NCI-H526 treated with DMSO at 0.1 percent for 48 hours (cell line): ENCODE measurements around the gene PRRT3.
"Not testable (repeated sequence)": the region's sequence is repeated elsewhere in the genome, so short reads cannot be mapped to it uniquely, and the experiment has no call there.

Experiments used
- DNase-seq: peaks from one replicate; lab custom pipeline; 2025; lab: John Stamatoyannopoulos, UW

PRRT3 gene

GRCh38 chr3:9897408-9898372 lies 54.5 kb downstream of the PRRT3 start:
- no peak for DNase-seq

GRCh38 chr3:9896755-9897407 lies 55.3 kb downstream of the PRRT3 start:
- DNase-seq = not testable (repeated sequence)

DNA sequence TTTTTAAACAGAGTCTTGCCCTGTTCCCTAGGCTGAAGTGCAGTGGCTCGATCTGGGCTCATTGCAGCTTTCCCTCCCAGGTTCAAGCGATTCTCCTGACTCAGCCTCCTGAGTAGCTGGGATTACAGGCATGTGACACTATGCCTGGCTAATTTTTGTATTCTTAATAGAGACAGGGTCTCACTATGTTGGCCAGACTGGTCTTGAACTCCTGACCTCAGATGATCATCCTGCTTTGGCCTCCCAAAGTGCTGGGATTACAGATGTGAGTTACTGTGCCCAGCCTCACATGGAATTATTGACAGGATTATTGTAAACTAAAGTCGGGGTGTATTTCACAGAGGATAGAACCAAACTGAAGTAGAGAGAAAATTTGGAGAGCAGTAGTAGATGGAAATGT lies 56.5 kb downstream of the PRRT3 start:
- not testable (repeated sequence) for DNase-seq
